ENCODE results near the gene ARAP1.

GRCh38 chr11:72754149-72754543 lies 1.9 kb upstream of the ARAP1 start:
- TF ChIP-seq POLR2A (IDR thresholded peaks at IDR 0.05; ENCODE audit: low read depth, low read length) (no peak), TAF1 (IDR thresholded peaks at IDR 0.05; ENCODE audit: borderline replicate concordance, low read depth, low read length) (no peak)

Data from GM12892 (cell line).